IMR-90 (cell line): Measurements from ENCODE around the gene MTM1. TPM values are rescaled to one million over a fixed set of nuclear protein-coding genes. Genes with fewer than 3 reads are reported as not detected.

Source experiments
- ATAC-seq: fragments of 200-7000 bp; cut with Tn5 transposase; 2 replicates; pipeline ENCODE4 v1.9.1; 2020; ENCODE audit warnings: low read depth, mild to moderate bottlenecking, moderate library complexity
- BruUV-seq: library from RNA; stranded (reverse); fragments of 400-500 nt; replicated peaks from 2 replicates; lab custom pipeline; 2021; lab: Mats Ljungman, UMichigan
- CTCF ChIA-PET: fragments of 300-600 bp; formaldehyde crosslinking; extraction: SDS; loops from one replicate; lab custom pipeline; 2021; ENCODE audit warnings: antibody characterized with exemption; lab: Yijun Ruan, JAX
- POLR2A ChIA-PET: fragments of 300-600 bp; sonication (Branson Sonifier 250); formaldehyde crosslinking; loops from one replicate; lab custom pipeline; 2022; ENCODE audit warnings: antibody characterized with exemption; ENCODE audit not compliant: unreplicated experiment; lab: Charles Lee
- DNase-seq: peaks from one replicate; pipeline ENCODE4 v3.0.0; 2013
- H2AFZ ChIP-seq: replicated peaks from 2 replicates; pipeline ENCODE3; 2013; ENCODE audit warnings: low read length, mild to moderate bottlenecking; ENCODE audit not compliant: poor library complexity
- H2AK5ac ChIP-seq: 2 replicates; pipeline ENCODE4 v1.6.1; 2013; ENCODE audit warnings: low read depth, low read length, inconsistent platforms
- H2AK9ac ChIP-seq: replicated peaks from 2 replicates; pipeline ENCODE3; 2013; ENCODE audit warnings: mild to moderate bottlenecking, low read depth, low read length, moderate library complexity; ENCODE audit not compliant: poor library complexity
- H2BK120ac ChIP-seq: 2 replicates; pipeline ENCODE4 v1.6.1; 2013; ENCODE audit warnings: low read depth, low read length, inconsistent platforms
- H2BK15ac ChIP-seq: 3 replicates; pipeline ENCODE4 v1.6.1; 2013; ENCODE audit warnings: low read depth, low read length, inconsistent platforms
- H2BK20ac ChIP-seq: 2 replicates; pipeline ENCODE4 v1.6.1; 2013; ENCODE audit warnings: low read depth, mild to moderate bottlenecking, inconsistent platforms, low read length, moderate library complexity
- H2BK5ac ChIP-seq: 2 replicates; pipeline ENCODE4 v1.6.1; 2013; ENCODE audit warnings: mild to moderate bottlenecking, low read depth, low read length, inconsistent platforms; ENCODE audit not compliant: poor library complexity, severe bottlenecking
- H3K14ac ChIP-seq: replicated peaks from 2 replicates; pipeline ENCODE4 v1.6.1; 2013; ENCODE audit warnings: low read depth, low read length, inconsistent platforms
- H3K18ac ChIP-seq: 2 replicates; pipeline ENCODE4 v1.6.1; 2013; ENCODE audit warnings: low read depth, low read length, control low read depth
- H3K23ac ChIP-seq: 2 replicates; pipeline ENCODE4 v1.6.1; 2013; ENCODE audit warnings: low read depth, low read length, inconsistent platforms
- H3K27ac ChIP-seq: 2 replicates; pipeline ENCODE4 v1.5.1; 2013; ENCODE audit warnings: mild to moderate bottlenecking, control low read depth, low read length; ENCODE audit not compliant: insufficient read depth
- H3K27me3 ChIP-seq: 2 replicates; pipeline ENCODE4 v1.6.1; 2013; ENCODE audit warnings: low read length; ENCODE audit not compliant: control insufficient read depth, insufficient read depth
- H3K36me3 ChIP-seq: 2 replicates; pipeline ENCODE4 v1.6.1; 2013; ENCODE audit warnings: low read length, mixed read lengths; ENCODE audit not compliant: control insufficient read depth, insufficient read depth
- H3K4ac ChIP-seq: 2 replicates; pipeline ENCODE4 v1.6.1; 2013; ENCODE audit warnings: low read depth, low read length, inconsistent platforms
- H3K4me1 ChIP-seq: 2 replicates; pipeline ENCODE4 v1.6.1; 2013; ENCODE audit warnings: low read length, mixed read lengths; ENCODE audit not compliant: control insufficient read depth, insufficient read depth
- H3K4me2 ChIP-seq: 2 replicates; pipeline ENCODE4 v1.6.1; 2013; ENCODE audit warnings: low read depth, mild to moderate bottlenecking, control low read depth, low read length, moderate library complexity
- H3K4me3 ChIP-seq: 2 replicates; pipeline ENCODE4 v1.5.1; 2013; ENCODE audit warnings: low read depth, mild to moderate bottlenecking, control low read depth, low read length, moderate library complexity; ENCODE audit not compliant: insufficient read depth
- H3K56ac ChIP-seq: 2 replicates; pipeline ENCODE4 v1.6.1; 2013; ENCODE audit warnings: low read length, inconsistent platforms; ENCODE audit not compliant: insufficient read depth; ENCODE audit errors: extremely low read depth
- H3K79me1 ChIP-seq, 2 experiments: 2 replicates each; pipeline ENCODE4 v1.6.1; 2013; ENCODE audit warnings: low read length in 2 of 2, inconsistent platforms in 1 of 2, low read depth in 1 of 2
- H3K9ac ChIP-seq: 2 replicates; pipeline ENCODE4 v1.6.1; 2013; ENCODE audit warnings: low read depth, low read length, control low read depth
- H3K9me1 ChIP-seq: 2 replicates; pipeline ENCODE4 v1.6.1; 2013; ENCODE audit warnings: low read length, inconsistent platforms; ENCODE audit not compliant: insufficient read depth
- H3K9me3 ChIP-seq: 2 replicates; pipeline ENCODE4 v1.6.1; 2013; ENCODE audit warnings: low read length; ENCODE audit not compliant: control insufficient read depth, insufficient read depth
- H4K20me1 ChIP-seq: 2 replicates; pipeline ENCODE4 v1.6.1; 2013; ENCODE audit warnings: low read length, inconsistent platforms; ENCODE audit not compliant: insufficient read depth
- H4K5ac ChIP-seq: 2 replicates; pipeline ENCODE4 v1.6.1; 2013; ENCODE audit warnings: mild to moderate bottlenecking, low read depth, low read length, control low read depth
- H4K8ac ChIP-seq, 2 experiments: 2 replicates each; pipeline ENCODE4 v1.6.1; 2013; ENCODE audit warnings: low read depth in 2 of 2, low read length in 2 of 2, control low read depth in 1 of 2, inconsistent platforms in 1 of 2
- H4K91ac ChIP-seq: 2 replicates; pipeline ENCODE4 v1.6.1; 2013; ENCODE audit warnings: low read depth, low read length, inconsistent platforms; ENCODE audit not compliant: insufficient read depth
- MXI1 ChIP-seq: IDR thresholded peaks from 2 replicates; pipeline ENCODE4 v1.6.1; 2012; ENCODE audit warnings: low read depth, mild to moderate bottlenecking, low read length, moderate library complexity, borderline replicate concordance
- SMC3 ChIP-seq: fragments of 150-350 bp; IDR thresholded peaks from 2 replicates; pipeline ENCODE4 v1.6.1; 2016; ENCODE audit warnings: low read depth, mild to moderate bottlenecking, antibody characterized with exemption, low read length, moderate library complexity
- WGBS, 2 experiments: methylation state at CpG; one replicate each; pipeline versions ENCODE4 v1.1.5 to v1.1.7; 2013; ENCODE audit warnings: missing lambda C conversion rate in 2 of 2; ENCODE audit not compliant: insufficient read length in 1 of 2; ENCODE audit errors: extremely low coverage in 2 of 2; 5-methylcytosine and 5-hydroxymethylcytosine counted together
- dilution Hi-C: fragments of 300-500 bp; cut with HindIII; formaldehyde crosslinking; loops from one replicate; pipeline ENCODE4 v1.14.3; 2018; ENCODE audit warnings: low sequenced_read_pairs; ENCODE audit not compliant: unreplicated experiment
- in situ Hi-C: fragments of 300-500 bp; cut with MboI; formaldehyde crosslinking; loops from 3 replicates; pipeline ENCODE4 v1.14.3; 2019; ENCODE audit warnings: low sequenced_read_pairs, inconsistent platforms, mixed read lengths
- intact Hi-C: fragments of 100-400 bp; cut with micrococcal nuclease; formaldehyde crosslinking; loops from 2 replicates; pipeline ENCODE4 v1.10.0; 2022
- polyA plus RNA-seq, 3 experiments: library from polyadenylated mRNA; depleted of rRNA; stranded (reverse); fragments of >200 nt; gene quantifications; 2 replicates each; pipeline ENCODE4 v1.2.3, GENCODE V29; 2012; ENCODE audit warnings: low replicate concordance in 1 of 3
- total RNA-seq: library from RNA; depleted of rRNA; stranded (reverse); fragments of >200 nt; gene quantifications from 2 replicates; pipeline ENCODE4 v1.2.3, GENCODE V29; 2012

Gene MTM1
- total and polyA plus RNA-seq, 2 of the 4 experiments (the other 2 are of a cell fraction) = 3.8 to 5.6 TPM

DNA sequence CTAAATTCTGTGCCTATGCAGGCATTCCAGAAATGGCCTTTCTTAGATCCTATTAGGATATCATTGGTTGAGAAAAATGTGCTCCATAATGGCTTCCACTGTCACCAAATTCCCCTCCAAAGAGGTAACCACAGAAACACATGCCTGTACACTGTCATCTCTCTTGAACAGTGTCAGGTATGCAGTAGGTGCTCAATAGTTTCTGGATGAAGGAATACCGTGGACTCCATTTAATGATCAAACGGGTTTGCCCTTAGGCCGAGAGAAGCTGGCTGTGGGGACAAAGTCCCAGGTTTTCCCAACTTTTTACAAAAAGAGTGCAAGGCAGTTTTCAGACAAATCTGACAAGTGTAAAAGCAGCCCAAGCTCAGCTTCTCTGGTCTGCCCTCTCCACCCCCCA is 16.5 kb upstream of the MTM1 start:
- no peak overlapping the region for H2AK9ac ChIP-seq
- TF ChIP-seq MXI1 (no peak), SMC3 (no peak)
- no peak overlapping the region for H3K4me2 ChIP-seq
- H3K27ac ChIP-seq = no peak overlapping the region
- H3K36me3 ChIP-seq = no peaks in the 10 kb centered on the region
- no peak overlapping the region for H3K56ac ChIP-seq
- no peak overlapping the region for H4K8ac ChIP-seq
- H4K20me1 ChIP-seq = no peaks in the 10 kb centered on the region
- no TSS peak for BruUV-seq
- no peaks in the 10 kb centered on the region for H3K9me3 ChIP-seq
- no peak for ATAC-seq
- H2BK15ac ChIP-seq = no peak overlapping the region
- H3K4ac ChIP-seq = no peak overlapping the region
- H2AFZ ChIP-seq = no peak overlapping the region
- no peaks in the 10 kb centered on the region for H3K4me1 ChIP-seq
- in situ Hi-C loops (no loop called here), dilution Hi-C loops (no loop called here), intact Hi-C loops (no loop called here)
- no peak overlapping the region for H3K18ac ChIP-seq
- no peak for DNase-seq
- no peak overlapping the region for H3K23ac ChIP-seq
- no peaks in the 10 kb centered on the region for H3K79me1 ChIP-seq
- no peak overlapping the region for H3K14ac ChIP-seq
- H2BK5ac ChIP-seq = no peak overlapping the region
- POLR2A ChIA-PET = no interaction called here
- WGBS, 2 experiments = 80% methylated on average over 2 of the region's 3 CpGs; no CpG with 5 or more reads in 1 of the 2 experiments
- H4K5ac ChIP-seq = no peak overlapping the region
- H3K27me3 ChIP-seq = peaks cover 10% of the 10 kb centered on the region
- no peak overlapping the region for H3K9ac ChIP-seq
- no peaks in the 10 kb centered on the region for H3K9me1 ChIP-seq
- H4K91ac ChIP-seq = no peak overlapping the region
- CTCF ChIA-PET = no interaction called here
- no peak overlapping the region for H2AK5ac ChIP-seq
- H3K4me3 ChIP-seq = no peak overlapping the region
- H2BK120ac ChIP-seq = no peak overlapping the region
- no peak overlapping the region for H2BK20ac ChIP-seq
